PC-3 (cell line): ENCODE measurements around the gene AJUBA. TPM values are rescaled to one million over a fixed set of nuclear protein-coding genes. Genes with fewer than 3 reads are reported as not detected.

Experiments
- ATAC-seq: fragments of 200-7000 bp; cut with Tn5 transposase; 2 replicates; pipeline ENCODE4 v1.9.1; 2020; ENCODE audit warnings: mild to moderate bottlenecking, moderate library complexity
- BruUV-seq: library from RNA; stranded (reverse); fragments of 400-500 nt; replicated peaks from 2 replicates; lab custom pipeline; 2021; lab: Mats Ljungman, UMichigan
- CTCF ChIA-PET: fragments of 300-600 bp; sonication (Branson Sonifier 250); formaldehyde crosslinking; loops from one replicate; lab custom pipeline; 2022; ENCODE audit warnings: antibody characterized with exemption; lab: Charles Lee
- POLR2A ChIA-PET: fragments of 300-600 bp; sonication (Branson Sonifier 250); formaldehyde crosslinking; loops from one replicate; lab custom pipeline; 2022; ENCODE audit warnings: antibody characterized with exemption; ENCODE audit not compliant: unreplicated experiment; lab: Charles Lee
- DNase-seq: peaks from one replicate; pipeline ENCODE4 v3.0.0-alpha.2; 2015
- H2AFZ ChIP-seq: fragments of 300-600 bp; sonication (generic); 2 replicates; pipeline ENCODE4 v1.6.0; 2016; ENCODE audit warnings: antibody characterized with exemption, low read length
- H3F3A ChIP-seq: fragments of 300-600 bp; sonication (generic); one replicate; pipeline ENCODE4 v1.6.0; 2017; ENCODE audit warnings: antibody characterized with exemption, low read length, control low read depth, mild to moderate bottlenecking; ENCODE audit not compliant: unreplicated experiment
- H3K27ac ChIP-seq: fragments of 300-600 bp; sonication (generic); 2 replicates; pipeline ENCODE4 v1.5.1; 2016; ENCODE audit warnings: mild to moderate bottlenecking, low read length
- H3K27me3 ChIP-seq: fragments of 300-600 bp; sonication (generic); 2 replicates; pipeline ENCODE4 v1.6.1; 2016; ENCODE audit warnings: low read length, mixed read lengths
- H3K36me3 ChIP-seq: fragments of 300-600 bp; sonication (generic); 2 replicates; pipeline ENCODE4 v1.6.1; 2016; ENCODE audit warnings: low read depth, mixed run types, low read length, mixed read lengths
- H3K4me1 ChIP-seq: fragments of 300-600 bp; sonication (generic); 2 replicates; pipeline ENCODE4 v1.5.1; 2016; ENCODE audit warnings: low read length; ENCODE audit not compliant: insufficient read depth
- H3K4me2 ChIP-seq: fragments of 300-600 bp; sonication (generic); 2 replicates; pipeline ENCODE4 v1.6.0; 2016; ENCODE audit warnings: low read length
- H3K4me3 ChIP-seq: fragments of 300-600 bp; sonication (generic); 2 replicates; pipeline ENCODE4 v1.5.1; 2016; ENCODE audit warnings: mild to moderate bottlenecking, low read length, mixed read lengths
- H3K79me2 ChIP-seq: fragments of 300-600 bp; sonication (generic); 2 replicates; pipeline ENCODE4 v1.6.1; 2017; ENCODE audit warnings: low read length, mixed read lengths
- H3K9ac ChIP-seq: fragments of 300-600 bp; sonication (generic); 2 replicates; pipeline ENCODE4 v1.6.0; 2016; ENCODE audit warnings: mild to moderate bottlenecking, low read length
- H3K9me2 ChIP-seq: fragments of 300-600 bp; sonication (generic); replicated peaks from 2 replicates; pipeline ENCODE4 v1.6.1; 2016; ENCODE audit warnings: mixed run types, low read length, mixed read lengths
- H3K9me3 ChIP-seq: fragments of 300-600 bp; sonication (generic); 2 replicates; pipeline ENCODE4 v1.6.1; 2016; ENCODE audit warnings: low read length, mixed read lengths
- H4K20me1 ChIP-seq: fragments of 300-600 bp; sonication (generic); 2 replicates; pipeline ENCODE4 v1.6.1; 2016; ENCODE audit warnings: low read length, mixed read lengths
- EZH2 ChIP-seq: fragments of 300-600 bp; sonication (generic); IDR thresholded peaks from one replicate; pipeline ENCODE4 v1.6.1; 2017; ENCODE audit warnings: antibody characterized with exemption, mild to moderate bottlenecking, low read length; ENCODE audit not compliant: unreplicated experiment
- EZH2phosphoT487 ChIP-seq: fragments of 300-600 bp; sonication (generic); IDR thresholded peaks from 2 replicates; pipeline ENCODE4 v1.6.1; 2018; ENCODE audit warnings: mild to moderate bottlenecking, antibody characterized with exemption, low read length, borderline replicate concordance
- intact Hi-C: fragments of 100-400 bp; cut with micrococcal nuclease; formaldehyde crosslinking; loops from 2 replicates; pipeline ENCODE4 v1.9.0; 2023
- total RNA-seq: library from RNA; depleted of rRNA; stranded (reverse); fragments of >200 nt; gene quantifications from 2 replicates; pipeline ENCODE4 v1.2.3, GENCODE V29; 2014
- TF ChIP-seq, protein P1 (sequence below): fragments of 300-600 bp; sonication (generic); conservative IDR thresholded peaks from 2 replicates; pipeline ENCODE4 v1.5.1; 2017; ENCODE audit warnings: antibody characterized with exemption, low read depth, mild to moderate bottlenecking, low read length

Gene AJUBA
- total RNA-seq, 1 experiment from 2014 or later, result 81.1 TPM

DNA sequence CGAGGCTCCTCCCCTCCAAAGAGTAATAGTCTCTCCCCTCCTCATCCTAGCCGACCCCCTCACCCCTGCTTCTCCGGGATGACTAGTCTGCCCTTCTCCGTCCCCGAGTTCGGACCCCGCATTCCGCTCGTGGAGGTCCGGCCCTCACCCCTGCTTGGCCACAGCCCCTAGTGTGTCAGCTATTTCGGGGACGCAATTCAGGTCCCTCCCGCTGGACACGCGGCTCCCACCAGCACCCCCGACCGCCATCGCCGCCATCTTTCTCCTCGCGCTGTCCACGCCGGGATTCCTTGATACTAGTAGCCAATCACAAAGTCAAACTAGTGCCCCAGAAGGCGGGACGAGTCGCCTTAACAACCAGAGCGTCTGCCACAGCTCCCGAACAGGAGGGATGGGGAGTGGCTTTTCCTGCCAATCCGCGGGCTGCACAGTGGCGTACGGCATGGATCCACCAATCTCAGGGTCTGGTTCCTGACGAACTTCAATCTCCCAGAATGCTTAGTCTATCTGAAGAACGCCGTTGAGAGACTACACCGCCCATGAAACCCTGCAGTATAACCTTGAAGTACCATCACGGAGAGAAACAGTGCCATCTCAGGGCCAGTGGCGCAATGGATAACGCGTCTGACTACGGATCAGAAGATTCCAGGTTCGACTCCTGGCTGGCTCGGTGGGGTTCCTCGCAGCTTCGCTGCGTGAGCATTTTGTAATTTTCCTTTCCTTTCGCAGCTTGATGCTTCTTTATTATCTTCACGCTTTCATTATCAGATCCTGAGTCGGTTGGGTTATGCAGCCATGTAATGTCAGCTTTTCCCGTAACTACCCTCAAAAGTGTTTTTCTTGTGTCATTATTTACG, 53.0 kb downstream of the AJUBA start, which contains the start of gene PRMT5:
Gene PRMT5, minus strand, starts transcription at position 273 of the 857 bp plus-strand sequence. Its CDS starts 15 bp downstream, at position 258.
- Histone ChIP-seq H3K9ac (peak within 1 kb of the TSS; percentile 96), H3K36me3 (peaks cover 14% of the 10 kb centered on the region), H3F3A (no peaks in the 10 kb centered on the region), H4K20me1 (no peaks in the 10 kb centered on the region), H3K9me3 (no peaks in the 10 kb centered on the region), H3K4me3 (peak within 1 kb of the TSS; percentile 90), H3K79me2 (peaks cover 44% of the 10 kb centered on the region), H3K9me2 (no peaks in the 10 kb centered on the region), H3K4me1 (peaks cover 30% of the 10 kb centered on the region), H2AFZ (peak within 1 kb of the TSS; percentile 65), H3K27me3 (no peaks in the 10 kb centered on the region), H3K27ac (peak within 1 kb of the TSS; percentile 54), H3K4me2 (peak within 1 kb of the TSS; percentile 93)
- BruUV-seq, result TSS peak; percentile 27
- CTCF ChIA-PET, result interaction anchor here (0.6 to 2.1 kb wide), 5 partner anchors 11 to 540 kb away, joined by 3 to 18 read pairs (median 11); partner anchors contain the start of genes AJUBA, HAUS4, NGDN and RBM23
- peak; percentile 90 for ATAC-seq
- intact Hi-C loops, result loop anchor here (1.0 to 5.0 kb wide), 2 partner anchors 10 to 57 kb away; partner anchors contain the start of genes LRP10 and RBM23
- TF ChIP-seq EZH2 (no peak), EZH2phosphoT487 (no peak)
- TF ChIP-seq, protein P1, sequence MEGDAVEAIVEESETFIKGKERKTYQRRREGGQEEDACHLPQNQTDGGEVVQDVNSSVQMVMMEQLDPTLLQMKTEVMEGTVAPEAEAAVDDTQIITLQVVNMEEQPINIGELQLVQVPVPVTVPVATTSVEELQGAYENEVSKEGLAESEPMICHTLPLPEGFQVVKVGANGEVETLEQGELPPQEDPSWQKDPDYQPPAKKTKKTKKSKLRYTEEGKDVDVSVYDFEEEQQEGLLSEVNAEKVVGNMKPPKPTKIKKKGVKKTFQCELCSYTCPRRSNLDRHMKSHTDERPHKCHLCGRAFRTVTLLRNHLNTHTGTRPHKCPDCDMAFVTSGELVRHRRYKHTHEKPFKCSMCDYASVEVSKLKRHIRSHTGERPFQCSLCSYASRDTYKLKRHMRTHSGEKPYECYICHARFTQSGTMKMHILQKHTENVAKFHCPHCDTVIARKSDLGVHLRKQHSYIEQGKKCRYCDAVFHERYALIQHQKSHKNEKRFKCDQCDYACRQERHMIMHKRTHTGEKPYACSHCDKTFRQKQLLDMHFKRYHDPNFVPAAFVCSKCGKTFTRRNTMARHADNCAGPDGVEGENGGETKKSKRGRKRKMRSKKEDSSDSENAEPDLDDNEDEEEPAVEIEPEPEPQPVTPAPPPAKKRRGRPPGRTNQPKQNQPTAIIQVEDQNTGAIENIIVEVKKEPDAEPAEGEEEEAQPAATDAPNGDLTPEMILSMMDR, result no peak
- peak; percentile 99 for DNase-seq
- POLR2A ChIA-PET, result interaction anchor here (0.6 to 1.0 kb wide), 4 partner anchors 10 to 640 kb away, joined by 3 to 7 read pairs (median 4); no protein-coding TSS in a partner anchor

DNA sequence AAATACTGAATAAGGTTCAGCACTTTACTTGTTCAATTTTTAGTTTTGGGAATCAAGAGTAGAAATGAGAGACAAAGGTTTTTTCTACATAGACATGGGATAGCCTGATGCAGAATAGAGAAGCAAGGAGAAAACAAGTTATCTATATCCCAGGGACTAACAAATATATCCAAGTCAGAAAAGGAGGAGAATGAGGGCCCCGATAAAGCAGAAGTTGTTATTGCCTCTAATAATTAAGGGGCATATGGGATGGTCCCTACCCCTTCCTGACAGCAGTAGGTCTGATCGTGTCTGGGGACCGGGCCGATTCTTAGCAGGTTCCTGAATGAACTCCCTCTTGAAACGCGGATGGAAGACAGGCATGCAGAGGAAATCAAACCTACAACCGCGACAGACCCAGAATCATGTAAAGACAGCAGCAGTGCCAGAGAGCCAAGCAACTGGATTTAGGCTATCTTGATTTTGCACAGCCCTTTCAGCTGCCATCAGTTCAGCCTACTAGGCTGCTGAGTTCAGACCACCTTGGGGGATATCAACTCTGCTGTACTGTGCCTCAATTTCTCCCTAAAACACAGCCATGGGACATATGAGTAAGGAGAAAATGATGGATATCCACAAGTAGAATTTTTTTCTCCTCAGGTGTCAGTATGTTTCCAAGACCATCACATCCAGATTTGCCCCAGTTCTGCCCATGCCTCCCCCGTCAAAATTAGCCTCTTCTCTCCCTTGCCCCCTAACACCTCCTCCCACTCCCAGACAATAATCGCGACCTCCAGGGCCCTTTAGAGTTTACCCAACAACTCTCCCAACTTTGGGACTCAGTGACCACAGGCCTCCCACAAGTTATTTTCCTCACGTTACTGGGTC, 53.9 kb downstream of the AJUBA start:
- H3K27ac ChIP-seq, result peak overlapping the region; percentile 54
- no peaks in the 10 kb centered on the region for H3F3A ChIP-seq
- TF ChIP-seq EZH2phosphoT487, result no peak
- TF ChIP-seq, protein P1, result no peak
- no peak for TF ChIP-seq EZH2
- peak overlapping the region; percentile 65 for H2AFZ ChIP-seq
- ChIA-PET CTCF (interaction anchor here (1.2 to 2.1 kb wide), 4 partner anchors 10 to 58 kb away, joined by 11 to 18 read pairs (median 16); partner anchors contain the start of genes AJUBA and HAUS4), POLR2A (interaction anchor here (1.0 kb wide), 1 partner anchor 9 kb away, joined by 3 read pairs; no protein-coding TSS in a partner anchor)
- DNase-seq (peak; percentile 19), ATAC-seq (no peak)
- H4K20me1 ChIP-seq, result no peaks in the 10 kb centered on the region
- H3K4me3 ChIP-seq, result peak overlapping the region; percentile 90
- peak overlapping the region; percentile 93 for H3K4me2 ChIP-seq
- no peaks in the 10 kb centered on the region for H3K27me3 ChIP-seq
- TSS peak; percentile 25 for BruUV-seq
- H3K9me2 ChIP-seq, result no peaks in the 10 kb centered on the region
- H3K4me1 ChIP-seq, result peaks cover 30% of the 10 kb centered on the region
- H3K36me3 ChIP-seq, result peaks cover 21% of the 10 kb centered on the region
- peaks cover 50% of the 10 kb centered on the region for H3K79me2 ChIP-seq
- peak overlapping the region; percentile 96 for H3K9ac ChIP-seq
- intact Hi-C loops, result loop anchor here (1.0 to 5.0 kb wide), 2 partner anchors 9 to 56 kb away; partner anchors contain the start of genes LRP10 and RBM23
- H3K9me3 ChIP-seq, result no peaks in the 10 kb centered on the region
